CD4-positive, alpha-beta T cell treated with Interleukin-12 subunit alpha and Interleukin-12 subunit beta, for 1 hour (primary cell): ENCODE data around the gene C2CD2.

Experiments used
- DNase-seq: peaks from one replicate; pipeline ENCODE4 v3.0.0-alpha.2; 2020

Gene C2CD2

GRCh38 chr21:41859297-41859980 lies 94.4 kb downstream of the C2CD2 start:
- DNase-seq, result no peak

- DNase-seq, result no peak
Measured at GRCh38 chr21:41858466-41859296, 95.1 kb downstream of the C2CD2 start.

- no peak for DNase-seq
Measured at GRCh38 chr21:41857771-41858300, 96.0 kb downstream of the C2CD2 start.

- no peak for DNase-seq
Measured at GRCh38 chr21:41856572-41856971, 97.2 kb downstream of the C2CD2 start.

GRCh38 chr21:41854426-41854995 lies 99.3 kb downstream of the C2CD2 start:
- DNase-seq, result no peak

GRCh38 chr21:41852929-41853320 lies 100.9 kb downstream of the C2CD2 start:
- DNase-seq, result no peak

- no peak for DNase-seq
Measured at GRCh38 chr21:41852151-41852928, 101.5 kb downstream of the C2CD2 start.

GRCh38 chr21:41851090-41851790 lies 102.6 kb downstream of the C2CD2 start:
- DNase-seq, result no peak

GRCh38 chr21:41850085-41850484 lies 103.7 kb downstream of the C2CD2 start:
- DNase-seq, result no peak

GRCh38 chr21:41848958-41849580 lies 104.7 kb downstream of the C2CD2 start:
- DNase-seq, result no peak

- no peak for DNase-seq
Measured at GRCh38 chr21:41848533-41848932, 105.3 kb downstream of the C2CD2 start.

- DNase-seq, result no peak
Measured at GRCh38 chr21:41847066-41847804, 106.6 kb downstream of the C2CD2 start.

GRCh38 chr21:41846536-41846935 lies 107.3 kb downstream of the C2CD2 start:
- DNase-seq, result no peak

GRCh38 chr21:41846033-41846317 lies 107.8 kb downstream of the C2CD2 start:
- DNase-seq, result no peak

GRCh38 chr21:41845310-41846032 lies 108.3 kb downstream of the C2CD2 start:
- no peak for DNase-seq

GRCh38 chr21:41843584-41843983 lies 110.2 kb downstream of the C2CD2 start:
- no peak for DNase-seq

- DNase-seq, result no peak
Measured at GRCh38 chr21:41840880-41841279, 112.9 kb downstream of the C2CD2 start.

- no peak for DNase-seq
Measured at GRCh38 chr21:41839387-41840000, 114.3 kb downstream of the C2CD2 start.

GRCh38 chr21:41837756-41838297 lies 116.0 kb downstream of the C2CD2 start:
- no peak for DNase-seq
